NCI-H524 treated with DMSO at 0.1 percent for 48 hours (cell line): ENCODE measurements around the gene ACACA.
A peak's percentile ranks its signal among the peaks of the same experiment; 100 is the strongest.

ENCODE experiments used
- DNase-seq: peaks from one replicate; lab custom pipeline; 2025; lab: John Stamatoyannopoulos, UW

ACACA gene

DNA sequence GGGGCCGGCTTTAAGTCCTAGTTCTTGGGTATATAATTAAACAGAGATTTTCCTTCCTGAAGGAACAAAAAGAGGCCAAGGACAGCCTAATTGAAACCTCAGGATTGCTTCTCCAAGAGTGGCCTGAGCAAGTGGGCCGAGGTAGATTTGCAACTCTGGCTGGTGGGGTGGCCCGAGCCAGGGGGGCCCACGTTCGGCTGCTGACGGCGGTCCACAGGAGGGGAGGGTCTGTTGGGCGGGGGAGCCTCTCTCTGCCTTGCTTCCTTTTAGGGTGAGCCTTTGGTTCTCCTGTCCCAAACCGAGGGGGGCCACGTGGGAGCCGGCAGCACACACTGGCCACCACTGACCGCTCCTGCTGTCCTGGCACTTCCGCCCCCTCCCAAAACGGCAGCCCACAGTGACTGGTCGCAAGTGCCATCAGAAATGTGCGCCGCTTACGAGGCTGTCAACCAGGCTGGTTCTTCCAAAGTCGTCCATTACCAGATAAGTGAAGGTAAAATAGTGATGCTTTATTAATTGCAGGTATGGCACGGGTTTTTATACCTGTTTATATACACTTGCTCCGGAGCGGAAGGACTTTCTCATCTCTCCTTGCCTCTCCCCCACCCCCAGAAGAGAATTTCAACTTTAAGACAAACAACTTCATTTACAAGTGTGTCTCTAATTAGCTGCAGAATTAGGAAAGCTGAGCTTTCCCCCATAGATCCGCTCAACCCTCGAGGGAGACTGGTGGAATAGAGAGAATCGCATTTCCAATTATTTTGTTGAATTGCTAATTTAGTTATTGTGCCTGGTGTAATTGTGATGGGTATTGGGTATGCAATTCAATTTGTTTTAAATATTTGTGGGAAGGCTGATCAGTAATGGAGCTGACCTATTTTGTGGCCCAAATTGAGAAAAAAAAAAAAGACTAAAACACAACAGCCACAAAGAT, 340.0 kb downstream of the ACACA start:
- DNase-seq: no peak

GRCh38 chr17:37065486-37066321, 340.9 kb downstream of the ACACA start:
- DNase-seq: no peak

DNA sequence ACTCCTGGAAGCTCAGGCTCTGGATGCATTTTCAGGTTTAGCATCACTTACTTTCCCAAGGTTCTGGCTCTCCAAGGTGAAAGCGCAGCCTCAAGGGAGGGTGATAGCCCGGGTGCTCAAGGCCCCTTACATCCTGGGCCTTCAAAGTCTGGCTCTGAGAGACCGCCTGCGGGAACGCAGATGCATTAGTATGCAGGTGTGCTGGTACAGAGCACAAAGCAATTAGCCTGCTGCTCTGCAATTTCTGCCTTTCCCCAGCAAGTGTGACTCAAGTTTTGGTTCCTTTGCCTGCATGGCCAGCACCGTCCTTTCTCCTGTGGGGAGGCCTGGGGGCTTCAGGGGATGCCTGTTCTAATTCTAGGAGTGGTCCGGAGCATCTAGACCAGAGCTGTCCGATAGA, 341.7 kb downstream of the ACACA start:
- no peak for DNase-seq

DNA sequence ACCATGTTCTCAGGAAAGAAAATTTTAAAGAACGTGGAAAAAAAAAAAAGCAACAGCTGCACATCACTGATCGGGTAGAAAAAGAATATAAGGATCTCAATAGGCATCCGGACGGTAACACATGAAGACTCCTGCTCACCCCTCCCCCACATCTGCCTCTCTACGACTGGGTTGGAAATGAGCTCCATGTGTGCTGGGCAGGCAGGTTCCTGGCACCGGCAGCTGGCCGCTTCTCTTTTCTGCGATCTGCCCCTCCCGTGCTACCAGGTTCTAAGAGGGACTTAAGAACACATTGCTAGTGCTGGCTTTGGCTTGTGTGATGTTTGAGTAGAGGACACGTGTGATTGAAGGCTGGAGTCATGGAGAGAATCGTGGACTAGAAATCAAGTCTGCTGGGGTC, 342.4 kb downstream of the ACACA start:
- peak; percentile 83 for DNase-seq

- DNase-seq: peak; percentile 97
Measured at GRCh38 chr17:37062021-37062420, 344.6 kb downstream of the ACACA start.

DNA sequence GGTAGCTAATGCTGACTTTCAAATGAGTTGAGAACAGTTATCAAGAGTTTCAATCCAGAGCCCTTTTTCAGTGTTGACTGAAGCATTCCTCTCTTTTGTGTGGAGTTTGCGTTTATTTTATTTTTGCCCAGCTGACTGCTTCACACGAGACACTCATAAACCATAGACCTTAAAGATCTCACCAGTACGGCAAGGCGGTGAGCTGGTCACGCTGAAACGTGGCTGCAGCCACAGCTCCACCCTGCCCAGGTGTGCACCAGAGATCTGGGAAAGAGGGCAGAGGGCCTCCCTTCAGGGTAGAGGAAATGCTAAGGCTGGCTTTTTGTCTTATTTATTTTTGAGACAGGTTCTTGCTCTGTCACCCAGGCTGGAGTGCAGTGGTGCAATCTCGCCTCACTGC, 345.7 kb downstream of the ACACA start:
- no peak for DNase-seq

DNA sequence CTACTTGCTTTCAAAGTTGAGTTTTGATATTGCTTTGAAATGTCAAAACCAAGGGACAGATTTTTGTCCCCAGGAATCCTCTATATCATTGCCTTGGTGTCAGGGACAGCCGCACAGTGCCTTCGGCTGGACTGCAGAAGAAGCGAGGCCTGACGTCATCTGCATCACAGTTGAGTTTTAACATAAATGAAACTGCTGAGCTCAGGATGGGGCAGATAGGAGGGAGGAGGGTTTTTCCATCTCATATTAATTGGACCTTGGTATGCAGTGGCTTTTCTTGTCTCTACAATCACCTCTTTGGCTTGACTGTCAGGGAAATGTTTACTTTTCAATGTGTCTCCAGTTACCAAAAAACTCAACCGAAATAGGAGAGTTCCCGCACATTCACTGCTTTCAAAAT, 346.5 kb downstream of the ACACA start:
- no peak for DNase-seq

- no peak for DNase-seq
Measured at GRCh38 chr17:37059493-37059892, 347.1 kb downstream of the ACACA start.

GRCh38 chr17:37056622-37057021, 350.0 kb downstream of the ACACA start:
- DNase-seq: no peak

DNA sequence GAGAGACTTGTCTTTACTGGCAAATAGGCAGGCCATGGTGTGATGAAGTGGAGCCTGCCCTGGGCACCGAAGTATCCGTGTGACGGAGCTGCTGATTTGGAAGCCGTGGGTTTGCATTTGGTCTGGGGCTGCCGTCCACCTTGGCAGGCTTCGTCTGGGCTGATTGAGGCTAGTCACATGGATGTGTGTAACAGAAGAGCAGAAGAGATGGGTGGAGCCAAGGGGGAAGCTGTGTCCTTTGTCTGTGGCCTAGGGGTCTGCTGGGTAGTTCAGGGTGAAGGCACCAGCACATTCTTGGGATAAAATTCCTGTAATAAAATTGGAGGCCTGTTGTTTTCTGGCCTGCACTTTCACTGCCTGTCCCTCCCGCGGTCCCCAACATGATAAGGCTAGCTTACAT, 351.7 kb downstream of the ACACA start:
- DNase-seq: no peak

DNA sequence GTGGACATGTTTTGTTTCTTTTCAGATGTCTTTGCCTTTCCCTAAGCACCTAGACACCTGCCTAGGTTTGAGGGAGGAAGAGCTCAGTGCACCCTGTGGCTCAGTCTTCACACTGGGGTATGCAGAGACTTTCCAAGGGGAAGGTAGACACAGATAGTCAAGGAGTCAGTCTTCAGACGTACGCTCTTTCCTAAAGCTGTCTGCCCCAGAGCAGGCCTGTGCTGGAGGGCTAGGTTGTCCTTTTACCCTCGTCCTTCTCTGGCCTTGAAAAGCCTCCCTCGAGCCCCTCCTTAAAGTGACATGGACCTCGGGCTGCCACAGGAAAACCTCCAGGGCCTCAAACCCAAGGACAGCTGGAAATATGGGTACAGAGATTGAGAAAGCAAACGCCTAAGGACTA, 354.2 kb downstream of the ACACA start:
- no peak for DNase-seq

GRCh38 chr17:37051833-37052232, 354.8 kb downstream of the ACACA start:
- DNase-seq: no peak

- DNase-seq: no peak
Measured at GRCh38 chr17:37051381-37051780, 355.3 kb downstream of the ACACA start.

GRCh38 chr17:37050920-37051319, 355.7 kb downstream of the ACACA start:
- DNase-seq: no peak

GRCh38 chr17:37048811-37049210, 357.8 kb downstream of the ACACA start:
- DNase-seq: no peak

GRCh38 chr17:37047631-37048104, 359.0 kb downstream of the ACACA start:
- peak; percentile 67 for DNase-seq

DNA sequence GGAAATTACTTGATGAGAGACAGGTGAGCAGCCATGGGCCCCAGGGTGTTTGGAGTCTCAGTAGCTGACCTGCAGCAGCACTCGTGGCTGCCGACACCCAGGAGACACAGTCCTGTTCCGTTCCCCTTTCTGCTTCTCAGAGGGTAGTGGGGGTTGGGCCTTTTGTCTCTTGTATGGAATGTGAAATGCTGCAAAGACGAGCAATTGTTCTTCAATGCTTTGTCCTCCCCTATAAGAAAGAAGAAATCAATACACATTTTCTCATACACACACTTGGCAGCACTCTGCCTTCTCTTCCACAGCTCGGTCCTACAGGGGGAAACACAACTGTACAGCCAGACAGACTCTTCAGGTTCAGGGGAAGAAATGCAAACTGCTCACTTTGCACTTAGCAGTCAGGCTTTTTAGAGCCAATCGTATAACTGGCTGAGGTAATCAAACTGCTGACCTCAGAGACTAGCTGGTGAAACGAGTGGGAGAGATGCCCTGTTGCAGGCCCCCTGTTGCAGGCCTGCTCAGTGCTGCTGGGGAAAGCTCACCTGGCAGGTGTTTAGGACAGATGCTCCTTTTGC, 361.2 kb downstream of the ACACA start:
- no peak for DNase-seq

GRCh38 chr17:37043201-37043600, 363.4 kb downstream of the ACACA start:
- DNase-seq: no peak

DNA sequence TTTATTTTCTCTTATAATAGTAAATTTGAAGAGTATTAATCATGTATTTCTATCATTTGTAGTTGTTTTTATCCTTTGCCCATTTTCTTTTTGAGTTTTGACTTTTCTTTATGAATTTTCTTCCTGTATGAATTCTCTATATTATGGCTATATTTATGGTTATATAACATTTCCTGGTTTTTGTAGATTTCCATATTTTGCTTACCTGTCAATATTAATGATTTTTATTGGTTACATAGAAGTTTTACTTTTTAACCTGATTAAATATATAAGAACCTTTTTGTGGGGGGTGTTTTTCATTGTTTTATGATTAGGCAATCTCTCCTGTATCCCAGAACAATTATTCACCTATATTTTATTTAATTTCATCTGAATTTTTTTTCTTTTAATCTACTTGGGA, 364.7 kb downstream of the ACACA start:
- DNase-seq: no peak

DNA sequence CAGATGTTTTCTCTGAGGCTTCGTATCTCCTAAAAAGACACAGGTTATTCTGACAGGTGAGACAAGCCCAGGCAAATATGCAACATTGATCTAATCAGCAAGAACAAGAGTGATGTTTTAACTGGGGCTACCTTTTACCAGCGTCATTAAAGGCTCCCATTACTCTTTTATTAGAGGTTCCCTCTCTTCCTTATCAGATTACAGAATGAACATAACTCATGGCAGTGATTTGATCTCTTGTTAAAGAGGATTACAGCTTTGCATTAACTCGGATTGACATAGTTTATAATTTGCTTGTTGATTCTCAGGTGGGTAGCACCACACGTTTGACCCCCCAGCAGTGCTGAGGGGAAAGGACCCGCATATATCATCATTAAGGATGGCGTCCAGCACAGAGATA, 367.4 kb downstream of the ACACA start:
- no peak for DNase-seq

DNA sequence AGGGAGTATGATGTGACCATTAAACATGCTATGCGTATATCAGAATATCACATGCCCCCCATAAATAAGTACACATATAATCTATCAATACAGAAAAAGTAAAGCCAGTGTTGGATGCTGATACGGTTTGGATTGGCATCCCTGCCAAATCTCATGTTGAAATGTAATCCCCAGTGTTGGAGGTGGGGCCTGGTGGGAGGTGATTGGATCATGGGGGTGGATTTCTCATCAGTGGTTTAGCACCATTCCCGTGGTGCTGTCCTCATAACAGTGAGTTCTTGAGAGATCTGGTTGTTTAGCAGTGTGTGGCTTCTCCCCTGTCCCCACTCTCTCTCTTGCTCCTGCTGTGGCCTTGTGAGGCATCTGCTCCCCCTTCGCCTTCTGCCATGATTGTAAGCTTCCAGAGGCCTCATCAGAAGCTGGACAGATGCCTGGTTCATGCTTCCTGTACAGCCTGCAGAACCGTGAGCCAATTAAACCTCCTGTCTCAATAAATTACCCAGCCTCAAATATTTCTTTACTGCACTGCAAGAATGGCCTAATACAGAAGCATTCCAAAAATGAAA, 369.0 kb downstream of the ACACA start:
- no peak for DNase-seq
